Measurements from ENCODE around the gene ARSB. TPM values are rescaled to one million over a fixed set of nuclear protein-coding genes. Genes with fewer than 3 reads are reported as not detected.
"Not testable (repeated sequence)": the region's sequence is repeated elsewhere in the genome, so short reads cannot be mapped to it uniquely, and the experiment has no call there.

ARSB gene
- total and polyA plus RNA-seq, 2 experiments from 2014 or later, result 30.1 to 43.7 TPM

- Histone ChIP-seq H3K27me3 (replicated peaks; ENCODE audit: insufficient read depth) (no peaks in the 10 kb centered on the region), H3K4me3 (peak overlapping the region; percentile 80), H3K79me2 (ENCODE audit: insufficient read depth) (peaks cover 17% of the 10 kb centered on the region; the same call in 1 of the 2 replicates), H2AFZ (peak overlapping the region; percentile 94), H3K9me2 (ENCODE audit: insufficient read depth) (no peaks in the 10 kb centered on the region), H3K4me1 (ENCODE audit: insufficient read depth) (peaks cover 12% of the 10 kb centered on the region; the same call in 1 of the 2 replicates), H3K9me3 (ENCODE audit: low read depth) (no peaks in the 10 kb centered on the region), H3K4me2 (ENCODE audit: unreplicated experiment) (peak overlapping the region; percentile 86), H4K20me1 (ENCODE audit: insufficient read depth) (no peaks in the 10 kb centered on the region), H3K9ac (peak overlapping the region; percentile 77), H3K36me3 (ENCODE audit: low read depth) (no peaks in the 10 kb centered on the region), H3F3A (ENCODE audit: insufficient read depth) (peaks cover 26% of the 10 kb centered on the region), H3K27ac (peak overlapping the region; percentile 72)
- in situ Hi-C loops (cut with MboI), result no loop called here
- WGBS, 2 experiments (ENCODE audit: low coverage in 1 of 2, low lambda C conversion rate in 2 of 2, missing lambda C conversion rate in 2 of 2), result 82 to 84% methylated on average over 11 of the region's 11 CpGs
- no peak for TF ChIP-seq EZH2phosphoT487 (IDR thresholded peaks at IDR 0.05; ENCODE audit: insufficient read depth, low read depth)
- no peak for TF ChIP-seq EZH2 (IDR thresholded peaks at IDR 0.05; ENCODE audit: insufficient read depth, poor library complexity, severe bottlenecking)
- DNase-seq, result peak; percentile 70
Observed at GRCh38 chr5:78985725-78986223, 664 bp upstream of the ARSB start.

GRCh38 chr5:78984439-78985115 lies 533 bp downstream of the ARSB start:
- Histone ChIP-seq H3F3A (ENCODE audit: insufficient read depth) (peaks cover 30% of the 10 kb centered on the region), H3K9me2 (ENCODE audit: insufficient read depth) (no peaks in the 10 kb centered on the region), H3K27me3 (replicated peaks; ENCODE audit: insufficient read depth) (no peaks in the 10 kb centered on the region), H3K9me3 (ENCODE audit: low read depth) (no peaks in the 10 kb centered on the region), H4K20me1 (ENCODE audit: insufficient read depth) (no peaks in the 10 kb centered on the region), H3K9ac (peak overlapping the region; percentile 77), H3K4me3 (peak overlapping the region; percentile 80), H3K27ac (peak overlapping the region; percentile 72), H2AFZ (peak overlapping the region; percentile 94), H3K36me3 (ENCODE audit: low read depth) (no peaks in the 10 kb centered on the region), H3K79me2 (ENCODE audit: insufficient read depth) (peaks cover 17% of the 10 kb centered on the region; the same call in 1 of the 2 replicates), H3K4me1 (ENCODE audit: insufficient read depth) (peaks cover 12% of the 10 kb centered on the region; the same call in 1 of the 2 replicates), H3K4me2 (ENCODE audit: unreplicated experiment) (peak overlapping the region; percentile 86)
- in situ Hi-C loops (cut with MboI), result no loop called here
- DNase-seq, result peak; percentile 94
- WGBS, 2 experiments (ENCODE audit: low coverage in 1 of 2, low lambda C conversion rate in 2 of 2, missing lambda C conversion rate in 2 of 2), result 1 to 2% methylated on average over 38 to 61 of the region's 79 CpGs
- TF ChIP-seq EZH2 (IDR thresholded peaks at IDR 0.05; ENCODE audit: insufficient read depth, poor library complexity, severe bottlenecking), result no peak
- TF ChIP-seq EZH2phosphoT487 (IDR thresholded peaks at IDR 0.05; ENCODE audit: insufficient read depth, low read depth), result no peak

DNA sequence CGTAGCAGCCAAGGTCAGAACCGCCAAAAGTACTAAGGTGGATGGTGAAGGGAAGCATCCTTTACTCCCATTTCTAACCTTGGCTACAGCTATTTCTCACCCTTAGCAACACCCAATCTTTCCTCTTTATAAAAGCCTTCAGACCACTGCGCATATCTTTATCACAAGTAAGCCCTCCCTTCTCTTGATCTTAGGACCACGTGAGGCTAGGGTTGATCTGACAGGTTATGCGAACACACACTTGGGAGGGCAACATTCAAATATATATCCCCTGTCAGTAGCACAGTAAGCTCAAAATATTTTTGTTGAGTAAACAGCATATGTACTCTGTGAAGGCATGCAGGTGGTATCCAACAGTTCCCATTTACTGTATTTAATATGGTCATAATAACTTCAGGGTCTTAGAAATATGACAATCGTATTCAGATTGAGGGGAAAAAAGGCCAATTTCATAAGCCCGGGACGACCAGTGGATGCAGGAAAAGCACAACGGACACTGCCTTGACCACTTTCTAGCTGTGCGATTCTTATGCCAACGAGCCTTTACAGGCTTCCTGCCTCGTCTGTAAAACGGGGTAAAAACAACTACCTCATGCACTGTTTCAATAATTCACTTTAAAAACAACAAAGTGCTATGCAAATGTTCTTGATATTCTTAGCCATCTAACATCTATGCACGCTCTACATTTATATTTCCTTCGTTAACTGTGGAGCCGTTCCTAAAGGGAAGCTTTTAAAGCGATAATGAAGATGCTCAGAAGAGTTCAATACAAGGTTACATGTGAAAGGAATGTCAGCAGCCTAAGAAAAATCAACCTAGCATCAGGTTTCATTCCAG lies 1.3 kb downstream of the ARSB start:
- Histone ChIP-seq H3K9me2 (ENCODE audit: insufficient read depth) (no peaks in the 10 kb centered on the region), H3K79me2 (ENCODE audit: insufficient read depth) (peaks cover 17% of the 10 kb centered on the region; the same call in 1 of the 2 replicates), H3K9ac (peak overlapping the region; percentile 77), H3K4me2 (ENCODE audit: unreplicated experiment) (peak overlapping the region; percentile 86), H3K4me3 (peak overlapping the region; percentile 80), H3K27me3 (replicated peaks; ENCODE audit: insufficient read depth) (no peaks in the 10 kb centered on the region), H3F3A (ENCODE audit: insufficient read depth) (peaks cover 30% of the 10 kb centered on the region), H3K4me1 (ENCODE audit: insufficient read depth) (peaks cover 12% of the 10 kb centered on the region; the same call in 1 of the 2 replicates), H3K36me3 (ENCODE audit: low read depth) (no peaks in the 10 kb centered on the region), H2AFZ (peak overlapping the region; percentile 94), H4K20me1 (ENCODE audit: insufficient read depth) (no peaks in the 10 kb centered on the region), H3K27ac (peak overlapping the region; percentile 72), H3K9me3 (ENCODE audit: low read depth) (no peaks in the 10 kb centered on the region)
- no peak for TF ChIP-seq EZH2 (IDR thresholded peaks at IDR 0.05; ENCODE audit: insufficient read depth, poor library complexity, severe bottlenecking)
- TF ChIP-seq EZH2phosphoT487 (IDR thresholded peaks at IDR 0.05; ENCODE audit: insufficient read depth, low read depth), result no peak
- DNase-seq, result peak; percentile 41
- WGBS, 2 experiments (ENCODE audit: low coverage in 1 of 2, low lambda C conversion rate in 2 of 2, missing lambda C conversion rate in 2 of 2), result 27 to 28% methylated on average over 17 of the region's 17 CpGs
- in situ Hi-C loops (cut with MboI), result no loop called here

- Histone ChIP-seq H3F3A (ENCODE audit: insufficient read depth) (peaks cover 30% of the 10 kb centered on the region), H3K4me1 (ENCODE audit: insufficient read depth) (peaks cover 12% of the 10 kb centered on the region; the same call in 1 of the 2 replicates), H3K4me2 (ENCODE audit: unreplicated experiment) (peak overlapping the region; percentile 86), H3K79me2 (ENCODE audit: insufficient read depth) (peaks cover 17% of the 10 kb centered on the region; the same call in 1 of the 2 replicates), H2AFZ (peak overlapping the region; percentile 94)
- H3K9me3 ChIP-seq (ENCODE audit: low read depth); H4K20me1 ChIP-seq (ENCODE audit: insufficient read depth); H3K9ac ChIP-seq; H3K27ac ChIP-seq; DNase-seq; H3K27me3 ChIP-seq (replicated peaks; ENCODE audit: insufficient read depth); H3K4me3 ChIP-seq; H3K36me3 ChIP-seq (ENCODE audit: low read depth); in situ Hi-C loops (cut with MboI); H3K9me2 ChIP-seq (ENCODE audit: insufficient read depth): not testable (repeated sequence)
- WGBS, 2 experiments (ENCODE audit: low coverage in 1 of 2, low lambda C conversion rate in 2 of 2, missing lambda C conversion rate in 2 of 2), result 94 to 98% methylated on average over 9 of the region's 9 CpGs
Observed at GRCh38 chr5:78983194-78983593, 1.9 kb downstream of the ARSB start.
